GM23338 (cell line): ENCODE results near the gene TSPEAR. TPM values are rescaled to one million over a fixed set of nuclear protein-coding genes. Genes with fewer than 3 reads are reported as not detected.

Experiments used
- ATAC-seq: fragments of 200-7000 bp; cut with Tn5 transposase; 3 replicates; pipeline ENCODE4 v1.9.1; 2020
- DNase-seq: peaks from one replicate; pipeline ENCODE4 v3.0.0-alpha.2; 2015; ENCODE audit warnings: low spot score
- H2AFZ ChIP-seq: fragments of 200-600 bp; sonication (generic); 2 replicates; pipeline ENCODE4 v1.8.0; 2016; ENCODE audit warnings: antibody characterized with exemption, mild to moderate bottlenecking, moderate library complexity
- H3F3A ChIP-seq: fragments of 200-600 bp; sonication (generic); replicated peaks from 2 replicates; pipeline ENCODE4 v1.8.0; 2017; ENCODE audit warnings: antibody characterized with exemption, mixed run types, low read depth
- H3K27ac ChIP-seq: fragments of 200-600 bp; sonication (generic); 2 replicates; pipeline ENCODE4 v1.6.1; 2016; ENCODE audit warnings: low read depth
- H3K27me3 ChIP-seq: fragments of 200-600 bp; sonication (generic); 2 replicates; pipeline ENCODE4 v1.8.0; 2016; ENCODE audit warnings: mild to moderate bottlenecking, mixed run types, moderate library complexity; ENCODE audit not compliant: insufficient read depth
- H3K36me3 ChIP-seq: fragments of 200-600 bp; sonication (generic); 2 replicates; pipeline ENCODE4 v1.8.0; 2016; ENCODE audit warnings: mild to moderate bottlenecking; ENCODE audit not compliant: insufficient read depth
- H3K4me1 ChIP-seq: fragments of 200-600 bp; sonication (generic); 2 replicates; pipeline ENCODE4 v1.8.0; 2016; ENCODE audit warnings: mild to moderate bottlenecking, moderate library complexity; ENCODE audit not compliant: insufficient read depth
- H3K4me2 ChIP-seq: fragments of 200-600 bp; sonication (generic); 2 replicates; pipeline ENCODE4 v1.7.1; 2017; ENCODE audit warnings: mixed run types
- H3K4me3 ChIP-seq: fragments of 200-600 bp; sonication (generic); 2 replicates; pipeline ENCODE4 v1.6.1; 2016; ENCODE audit warnings: mixed run types
- H3K79me2 ChIP-seq: fragments of 200-600 bp; sonication (generic); replicated peaks from 2 replicates; pipeline ENCODE4 v1.8.0; 2017; ENCODE audit warnings: mild to moderate bottlenecking; ENCODE audit not compliant: insufficient read depth
- H3K9me2 ChIP-seq: fragments of 200-600 bp; sonication (generic); 2 replicates; pipeline ENCODE4 v1.8.0; 2017; ENCODE audit not compliant: insufficient read depth
- H4K20me1 ChIP-seq: fragments of 200-600 bp; sonication (generic); replicated peaks from 2 replicates; pipeline ENCODE4 v1.8.0; 2017; ENCODE audit warnings: mild to moderate bottlenecking; ENCODE audit not compliant: insufficient read depth
- H3K27ac Mint-ChIP-seq: 2 replicates; pipeline ENCODE4 v1.8.0; 2020; ENCODE audit warnings: inconsistent platforms, mild to moderate bottlenecking, moderate library complexity, mixed read lengths
- H3K27me3 Mint-ChIP-seq: 3 replicates; pipeline ENCODE4 v1.8.0; 2022; ENCODE audit warnings: low read depth, mild to moderate bottlenecking, moderate library complexity, mixed read lengths, inconsistent platforms; ENCODE audit not compliant: insufficient read depth, poor library complexity
- H3K36me3 Mint-ChIP-seq: 3 replicates; pipeline ENCODE4 v1.8.0; 2021; ENCODE audit warnings: low read depth, mild to moderate bottlenecking, inconsistent platforms, moderate library complexity, mixed read lengths
- H3K4me1 Mint-ChIP-seq: 3 replicates; pipeline ENCODE4 v1.8.0; 2020; ENCODE audit warnings: mild to moderate bottlenecking, inconsistent platforms, mixed read lengths
- H3K4me3 Mint-ChIP-seq: 3 replicates; pipeline ENCODE4 v1.8.0; 2021; ENCODE audit warnings: moderate library complexity, mild to moderate bottlenecking, inconsistent platforms, mixed read lengths
- H3K9me3 Mint-ChIP-seq: 3 replicates; pipeline ENCODE4 v1.8.0; 2020; ENCODE audit warnings: moderate library complexity, mild to moderate bottlenecking, inconsistent platforms, mixed read lengths
- CREB1 ChIP-seq: fragments of 250-450 bp; sonication (Bioruptor Pico); IDR thresholded peaks from 2 replicates; pipeline ENCODE4 v1.5.0; 2020; ENCODE audit warnings: low read depth, mild to moderate bottlenecking, moderate library complexity
- EZH2 ChIP-seq: fragments of 200-600 bp; sonication (generic); IDR thresholded peaks from one replicate; pipeline ENCODE4 v1.8.0; 2017; ENCODE audit warnings: antibody characterized with exemption, mild to moderate bottlenecking, low read depth; ENCODE audit not compliant: unreplicated experiment
- EZH2phosphoT487 ChIP-seq: fragments of 200-600 bp; sonication (generic); IDR thresholded peaks from one replicate; pipeline ENCODE4 v1.8.1; 2018; ENCODE audit warnings: antibody characterized with exemption; ENCODE audit not compliant: unreplicated experiment
- JUNB ChIP-seq: IDR thresholded peaks from one replicate; pipeline ENCODE4 v1.6.1; 2016; ENCODE audit warnings: antibody characterized with exemption; ENCODE audit not compliant: unreplicated experiment
- NANOG ChIP-seq: IDR thresholded peaks from 2 replicates; pipeline ENCODE4 v1.6.1; 2016; ENCODE audit warnings: antibody characterized with exemption, borderline replicate concordance
- POLR2AphosphoS5 ChIP-seq: IDR thresholded peaks from 2 replicates; pipeline ENCODE4 v1.6.1; 2016; ENCODE audit warnings: antibody characterized with exemption, low read depth
- STAT1 ChIP-seq: IDR thresholded peaks from one replicate; pipeline ENCODE4 v1.6.1; 2016; ENCODE audit warnings: antibody characterized with exemption; ENCODE audit not compliant: unreplicated experiment
- ZNF114 ChIP-seq: fragments of 250-450 bp; sonication (Bioruptor Pico); IDR thresholded peaks from 2 replicates; pipeline ENCODE4 v1.5.0; 2020; ENCODE audit warnings: mild to moderate bottlenecking, moderate library complexity
- ZNF331 ChIP-seq: fragments of 250-450 bp; sonication (Bioruptor Pico); IDR thresholded peaks from 2 replicates; pipeline ENCODE4 v1.5.0; 2020; ENCODE audit warnings: low read depth, mild to moderate bottlenecking, moderate library complexity
- polyA plus RNA-seq: library from polyadenylated mRNA; unstranded; fragments of >200 nt; fragmentation: Nextera tagmentation; extraction: Ambion mirVana; gene quantifications from 2 replicates; pipeline ENCODE4 v1.2.1, GENCODE V29; 2016
- total RNA-seq: library from RNA; depleted of rRNA; stranded (reverse); fragments of >200 nt; shearing (Covaris generic); gene quantifications from 2 replicates; pipeline ENCODE4 v1.2.3, GENCODE V29; 2014
- TF ChIP-seq, protein P1 (sequence below): IDR thresholded peaks from one replicate; pipeline ENCODE4 v1.6.1; 2018; ENCODE audit warnings: antibody characterized with exemption; ENCODE audit not compliant: unreplicated experiment
- TF ChIP-seq, protein P2 (sequence below): IDR thresholded peaks from 2 replicates; pipeline ENCODE4 v1.6.1; 2016; ENCODE audit warnings: antibody characterized with exemption
- TF ChIP-seq, protein P3 (sequence below), 2 experiments: fragments of 200-600 bp in 1 of 2; sonication (generic) in 1 of 2; conservative IDR thresholded peaks; 2 replicates each; pipeline versions ENCODE4 v1.5.1 to v1.6.1; 2016 to 2017; ENCODE audit warnings: antibody characterized with exemption in 2 of 2, low read depth in 2 of 2, mild to moderate bottlenecking in 2 of 2, moderate library complexity in 1 of 2
- TF ChIP-seq, protein P4 (sequence below): fragments of 250-450 bp; sonication (Bioruptor Pico); IDR thresholded peaks from 2 replicates; pipeline ENCODE4 v1.5.0; 2020; ENCODE audit warnings: mild to moderate bottlenecking, moderate library complexity

Gene TSPEAR
- total and polyA plus RNA-seq, 2 experiments from 2014 or later: 0.35 to 0.92 TPM

DNA sequence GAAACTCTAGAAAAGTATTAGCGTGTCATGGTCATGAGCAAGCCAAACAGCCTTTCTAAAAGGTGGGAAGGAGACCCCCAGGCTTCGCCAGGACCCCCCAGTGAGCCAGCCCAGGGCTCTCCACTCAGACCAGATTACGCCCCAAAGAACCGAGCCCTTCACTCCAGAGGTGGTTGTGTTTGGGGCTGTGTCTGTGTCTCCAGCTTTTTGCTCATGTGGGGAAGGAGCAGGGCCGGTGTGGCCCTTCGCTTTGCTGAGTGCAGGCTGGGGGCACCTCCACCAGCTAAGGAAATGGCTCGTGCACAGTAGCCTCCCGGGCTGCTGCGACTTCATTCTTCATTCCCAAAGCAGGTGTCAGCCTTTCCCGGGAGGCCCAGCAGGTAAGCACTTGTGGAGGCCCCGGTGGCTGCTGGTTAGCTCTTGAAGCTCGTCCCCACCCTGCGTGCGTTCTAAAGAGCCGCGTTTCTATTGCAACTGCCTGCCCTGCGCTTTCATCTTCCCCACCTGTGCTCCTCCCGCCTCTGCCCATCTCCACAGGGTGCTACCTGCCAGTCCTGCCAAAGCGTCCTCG, 531 bp downstream of the TSPEAR start:
- no peaks in the 10 kb centered on the region for H3K36me3 ChIP-seq
- H3K4me3 ChIP-seq: peak overlapping the region; percentile 71
- H3K9me2 ChIP-seq: no peaks in the 10 kb centered on the region
- Mint-ChIP-seq H3K4me3 (peak overlapping the region; percentile 67), H3K4me1 (peaks cover 60% of the 10 kb centered on the region), H3K27ac (no peak overlapping the region), H3K9me3 (no peaks in the 10 kb centered on the region), H3K36me3 (no peaks in the 10 kb centered on the region), H3K27me3 (peaks cover 84% of the 10 kb centered on the region)
- H3K4me2 ChIP-seq: peak overlapping the region; percentile 95
- H3K27me3 ChIP-seq: peaks cover 94% of the 10 kb centered on the region
- H2AFZ ChIP-seq: peak overlapping the region; percentile 66; the same call in 1 of the 2 replicates
- H3K79me2 ChIP-seq: no peaks in the 10 kb centered on the region
- TF ChIP-seq EZH2phosphoT487: no peak
- no peak for TF ChIP-seq ZNF331 (CRISPR knock-in tag)
- TF ChIP-seq JUNB: no peak
- no peak for TF ChIP-seq CREB1 (CRISPR knock-in tag)
- TF ChIP-seq STAT1: no peak
- no peak for TF ChIP-seq EZH2
- TF ChIP-seq, protein P1, sequence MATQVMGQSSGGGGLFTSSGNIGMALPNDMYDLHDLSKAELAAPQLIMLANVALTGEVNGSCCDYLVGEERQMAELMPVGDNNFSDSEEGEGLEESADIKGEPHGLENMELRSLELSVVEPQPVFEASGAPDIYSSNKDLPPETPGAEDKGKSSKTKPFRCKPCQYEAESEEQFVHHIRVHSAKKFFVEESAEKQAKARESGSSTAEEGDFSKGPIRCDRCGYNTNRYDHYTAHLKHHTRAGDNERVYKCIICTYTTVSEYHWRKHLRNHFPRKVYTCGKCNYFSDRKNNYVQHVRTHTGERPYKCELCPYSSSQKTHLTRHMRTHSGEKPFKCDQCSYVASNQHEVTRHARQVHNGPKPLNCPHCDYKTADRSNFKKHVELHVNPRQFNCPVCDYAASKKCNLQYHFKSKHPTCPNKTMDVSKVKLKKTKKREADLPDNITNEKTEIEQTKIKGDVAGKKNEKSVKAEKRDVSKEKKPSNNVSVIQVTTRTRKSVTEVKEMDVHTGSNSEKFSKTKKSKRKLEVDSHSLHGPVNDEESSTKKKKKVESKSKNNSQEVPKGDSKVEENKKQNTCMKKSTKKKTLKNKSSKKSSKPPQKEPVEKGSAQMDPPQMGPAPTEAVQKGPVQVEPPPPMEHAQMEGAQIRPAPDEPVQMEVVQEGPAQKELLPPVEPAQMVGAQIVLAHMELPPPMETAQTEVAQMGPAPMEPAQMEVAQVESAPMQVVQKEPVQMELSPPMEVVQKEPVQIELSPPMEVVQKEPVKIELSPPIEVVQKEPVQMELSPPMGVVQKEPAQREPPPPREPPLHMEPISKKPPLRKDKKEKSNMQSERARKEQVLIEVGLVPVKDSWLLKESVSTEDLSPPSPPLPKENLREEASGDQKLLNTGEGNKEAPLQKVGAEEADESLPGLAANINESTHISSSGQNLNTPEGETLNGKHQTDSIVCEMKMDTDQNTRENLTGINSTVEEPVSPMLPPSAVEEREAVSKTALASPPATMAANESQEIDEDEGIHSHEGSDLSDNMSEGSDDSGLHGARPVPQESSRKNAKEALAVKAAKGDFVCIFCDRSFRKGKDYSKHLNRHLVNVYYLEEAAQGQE: no peak
- TF ChIP-seq POLR2AphosphoS5: no peak
- no peak for TF ChIP-seq NANOG
- TF ChIP-seq, protein P2, sequence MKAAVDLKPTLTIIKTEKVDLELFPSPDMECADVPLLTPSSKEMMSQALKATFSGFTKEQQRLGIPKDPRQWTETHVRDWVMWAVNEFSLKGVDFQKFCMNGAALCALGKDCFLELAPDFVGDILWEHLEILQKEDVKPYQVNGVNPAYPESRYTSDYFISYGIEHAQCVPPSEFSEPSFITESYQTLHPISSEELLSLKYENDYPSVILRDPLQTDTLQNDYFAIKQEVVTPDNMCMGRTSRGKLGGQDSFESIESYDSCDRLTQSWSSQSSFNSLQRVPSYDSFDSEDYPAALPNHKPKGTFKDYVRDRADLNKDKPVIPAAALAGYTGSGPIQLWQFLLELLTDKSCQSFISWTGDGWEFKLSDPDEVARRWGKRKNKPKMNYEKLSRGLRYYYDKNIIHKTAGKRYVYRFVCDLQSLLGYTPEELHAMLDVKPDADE: no peak
- TF ChIP-seq, protein P3, sequence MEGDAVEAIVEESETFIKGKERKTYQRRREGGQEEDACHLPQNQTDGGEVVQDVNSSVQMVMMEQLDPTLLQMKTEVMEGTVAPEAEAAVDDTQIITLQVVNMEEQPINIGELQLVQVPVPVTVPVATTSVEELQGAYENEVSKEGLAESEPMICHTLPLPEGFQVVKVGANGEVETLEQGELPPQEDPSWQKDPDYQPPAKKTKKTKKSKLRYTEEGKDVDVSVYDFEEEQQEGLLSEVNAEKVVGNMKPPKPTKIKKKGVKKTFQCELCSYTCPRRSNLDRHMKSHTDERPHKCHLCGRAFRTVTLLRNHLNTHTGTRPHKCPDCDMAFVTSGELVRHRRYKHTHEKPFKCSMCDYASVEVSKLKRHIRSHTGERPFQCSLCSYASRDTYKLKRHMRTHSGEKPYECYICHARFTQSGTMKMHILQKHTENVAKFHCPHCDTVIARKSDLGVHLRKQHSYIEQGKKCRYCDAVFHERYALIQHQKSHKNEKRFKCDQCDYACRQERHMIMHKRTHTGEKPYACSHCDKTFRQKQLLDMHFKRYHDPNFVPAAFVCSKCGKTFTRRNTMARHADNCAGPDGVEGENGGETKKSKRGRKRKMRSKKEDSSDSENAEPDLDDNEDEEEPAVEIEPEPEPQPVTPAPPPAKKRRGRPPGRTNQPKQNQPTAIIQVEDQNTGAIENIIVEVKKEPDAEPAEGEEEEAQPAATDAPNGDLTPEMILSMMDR (conservative IDR thresholded peaks at IDR 0.05; ENCODE audit: low read depth in 2 of 2): no peak
- no peak for TF ChIP-seq ZNF114 (CRISPR knock-in tag)
- TF ChIP-seq, protein P4, sequence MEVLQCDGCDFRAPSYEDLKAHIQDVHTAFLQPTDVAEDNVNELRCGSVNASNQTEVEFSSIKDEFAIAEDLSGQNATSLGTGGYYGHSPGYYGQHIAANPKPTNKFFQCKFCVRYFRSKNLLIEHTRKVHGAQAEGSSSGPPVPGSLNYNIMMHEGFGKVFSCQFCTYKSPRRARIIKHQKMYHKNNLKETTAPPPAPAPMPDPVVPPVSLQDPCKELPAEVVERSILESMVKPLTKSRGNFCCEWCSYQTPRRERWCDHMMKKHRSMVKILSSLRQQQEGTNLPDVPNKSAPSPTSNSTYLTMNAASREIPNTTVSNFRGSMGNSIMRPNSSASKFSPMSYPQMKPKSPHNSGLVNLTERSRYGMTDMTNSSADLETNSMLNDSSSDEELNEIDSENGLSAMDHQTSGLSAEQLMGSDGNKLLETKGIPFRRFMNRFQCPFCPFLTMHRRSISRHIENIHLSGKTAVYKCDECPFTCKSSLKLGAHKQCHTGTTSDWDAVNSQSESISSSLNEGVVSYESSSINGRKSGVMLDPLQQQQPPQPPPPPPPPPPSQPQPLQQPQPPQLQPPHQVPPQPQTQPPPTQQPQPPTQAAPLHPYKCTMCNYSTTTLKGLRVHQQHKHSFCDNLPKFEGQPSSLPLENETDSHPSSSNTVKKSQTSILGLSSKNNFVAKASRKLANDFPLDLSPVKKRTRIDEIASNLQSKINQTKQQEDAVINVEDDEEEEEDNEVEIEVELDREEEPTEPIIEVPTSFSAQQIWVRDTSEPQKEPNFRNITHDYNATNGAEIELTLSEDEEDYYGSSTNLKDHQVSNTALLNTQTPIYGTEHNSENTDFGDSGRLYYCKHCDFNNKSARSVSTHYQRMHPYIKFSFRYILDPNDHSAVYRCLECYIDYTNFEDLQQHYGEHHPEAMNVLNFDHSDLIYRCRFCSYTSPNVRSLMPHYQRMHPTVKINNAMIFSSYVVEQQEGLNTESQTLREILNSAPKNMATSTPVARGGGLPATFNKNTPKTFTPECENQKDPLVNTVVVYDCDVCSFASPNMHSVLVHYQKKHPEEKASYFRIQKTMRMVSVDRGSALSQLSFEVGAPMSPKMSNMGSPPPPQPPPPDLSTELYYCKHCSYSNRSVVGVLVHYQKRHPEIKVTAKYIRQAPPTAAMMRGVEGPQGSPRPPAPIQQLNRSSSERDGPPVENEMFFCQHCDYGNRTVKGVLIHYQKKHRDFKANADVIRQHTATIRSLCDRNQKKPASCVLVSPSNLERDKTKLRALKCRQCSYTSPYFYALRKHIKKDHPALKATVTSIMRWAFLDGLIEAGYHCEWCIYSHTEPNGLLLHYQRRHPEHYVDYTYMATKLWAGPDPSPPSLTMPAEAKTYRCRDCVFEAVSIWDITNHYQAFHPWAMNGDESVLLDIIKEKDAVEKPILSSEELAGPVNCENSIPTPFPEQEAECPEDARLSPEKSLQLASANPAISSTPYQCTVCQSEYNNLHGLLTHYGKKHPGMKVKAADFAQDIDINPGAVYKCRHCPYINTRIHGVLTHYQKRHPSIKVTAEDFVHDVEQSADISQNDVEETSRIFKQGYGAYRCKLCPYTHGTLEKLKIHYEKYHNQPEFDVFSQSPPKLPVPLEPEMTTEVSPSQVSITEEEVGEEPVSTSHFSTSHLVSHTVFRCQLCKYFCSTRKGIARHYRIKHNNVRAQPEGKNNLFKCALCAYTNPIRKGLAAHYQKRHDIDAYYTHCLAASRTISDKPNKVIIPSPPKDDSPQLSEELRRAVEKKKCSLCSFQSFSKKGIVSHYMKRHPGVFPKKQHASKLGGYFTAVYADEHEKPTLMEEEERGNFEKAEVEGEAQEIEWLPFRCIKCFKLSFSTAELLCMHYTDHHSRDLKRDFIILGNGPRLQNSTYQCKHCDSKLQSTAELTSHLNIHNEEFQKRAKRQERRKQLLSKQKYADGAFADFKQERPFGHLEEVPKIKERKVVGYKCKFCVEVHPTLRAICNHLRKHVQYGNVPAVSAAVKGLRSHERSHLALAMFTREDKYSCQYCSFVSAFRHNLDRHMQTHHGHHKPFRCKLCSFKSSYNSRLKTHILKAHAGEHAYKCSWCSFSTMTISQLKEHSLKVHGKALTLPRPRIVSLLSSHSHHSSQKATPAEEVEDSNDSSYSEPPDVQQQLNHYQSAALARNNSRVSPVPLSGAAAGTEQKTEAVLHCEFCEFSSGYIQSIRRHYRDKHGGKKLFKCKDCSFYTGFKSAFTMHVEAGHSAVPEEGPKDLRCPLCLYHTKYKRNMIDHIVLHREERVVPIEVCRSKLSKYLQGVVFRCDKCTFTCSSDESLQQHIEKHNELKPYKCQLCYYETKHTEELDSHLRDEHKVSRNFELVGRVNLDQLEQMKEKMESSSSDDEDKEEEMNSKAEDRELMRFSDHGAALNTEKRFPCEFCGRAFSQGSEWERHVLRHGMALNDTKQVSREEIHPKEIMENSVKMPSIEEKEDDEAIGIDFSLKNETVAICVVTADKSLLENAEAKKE (CRISPR knock-in tag): no peak
- no peak overlapping the region for H3K27ac ChIP-seq
- H3K4me1 ChIP-seq: peaks cover 57% of the 10 kb centered on the region
- ATAC-seq (peak; percentile 14), DNase-seq (peak; percentile 84)
- H3F3A ChIP-seq: peaks cover 29% of the 10 kb centered on the region
- no peaks in the 10 kb centered on the region for H4K20me1 ChIP-seq
